ENCODE results near the gene EPRS1.

Gene EPRS1

DNA sequence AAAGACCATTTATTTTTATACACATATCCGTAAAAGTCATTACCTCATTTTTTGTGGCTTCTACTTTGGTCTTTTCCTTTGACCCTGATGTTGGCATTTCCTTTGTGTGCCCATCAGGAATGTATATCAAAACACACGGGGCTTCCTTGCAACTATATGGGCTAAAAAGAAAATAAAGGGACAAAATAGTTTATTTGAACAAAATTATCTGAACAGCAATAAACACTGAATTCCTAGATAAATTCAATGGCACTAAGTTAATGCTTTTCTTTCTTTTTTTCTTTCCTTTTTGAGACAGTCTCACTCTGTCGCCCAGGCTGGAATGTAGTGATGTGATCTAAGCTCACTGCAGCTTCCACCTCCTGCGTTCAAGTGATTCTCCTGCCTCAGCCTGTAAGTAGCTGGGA, 45.2 kb downstream of the EPRS1 start:
- TF ChIP-seq, protein P1, sequence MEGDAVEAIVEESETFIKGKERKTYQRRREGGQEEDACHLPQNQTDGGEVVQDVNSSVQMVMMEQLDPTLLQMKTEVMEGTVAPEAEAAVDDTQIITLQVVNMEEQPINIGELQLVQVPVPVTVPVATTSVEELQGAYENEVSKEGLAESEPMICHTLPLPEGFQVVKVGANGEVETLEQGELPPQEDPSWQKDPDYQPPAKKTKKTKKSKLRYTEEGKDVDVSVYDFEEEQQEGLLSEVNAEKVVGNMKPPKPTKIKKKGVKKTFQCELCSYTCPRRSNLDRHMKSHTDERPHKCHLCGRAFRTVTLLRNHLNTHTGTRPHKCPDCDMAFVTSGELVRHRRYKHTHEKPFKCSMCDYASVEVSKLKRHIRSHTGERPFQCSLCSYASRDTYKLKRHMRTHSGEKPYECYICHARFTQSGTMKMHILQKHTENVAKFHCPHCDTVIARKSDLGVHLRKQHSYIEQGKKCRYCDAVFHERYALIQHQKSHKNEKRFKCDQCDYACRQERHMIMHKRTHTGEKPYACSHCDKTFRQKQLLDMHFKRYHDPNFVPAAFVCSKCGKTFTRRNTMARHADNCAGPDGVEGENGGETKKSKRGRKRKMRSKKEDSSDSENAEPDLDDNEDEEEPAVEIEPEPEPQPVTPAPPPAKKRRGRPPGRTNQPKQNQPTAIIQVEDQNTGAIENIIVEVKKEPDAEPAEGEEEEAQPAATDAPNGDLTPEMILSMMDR (IDR thresholded peaks at IDR 0.05) = no peak

GRCh38 chr1:219999821-220000220, 46.5 kb downstream of the EPRS1 start:
- TF ChIP-seq, protein P1 (IDR thresholded peaks at IDR 0.05) = no peak

Data from LNCAP (cell line).